Uterus (tissue), 4 donors: ENCODE data around the gene FBXW8. TPM values are rescaled to one million over a fixed set of nuclear protein-coding genes. Genes with fewer than 3 reads are reported as not detected.

Source experiments
- DNase-seq, 2 donors: peaks; one replicate each; pipeline ENCODE4 v3.0.0-alpha.2; 2019 to 2020
- H3K27ac ChIP-seq, 2 donors: fragments of 200-600 bp; sonication (generic); 1 replicate in 1 of 2; 2 replicates in 1 of 2; pipeline ENCODE4 v1.5.1; 2016 to 2018
- H3K27me3 ChIP-seq, 2 donors: fragments of 200-600 bp; sonication (generic); one replicate each; pipeline ENCODE4 v1.5.1; 2018 to 2019; ENCODE audit warnings: control low read depth in 1 of 2
- H3K36me3 ChIP-seq, 2 donors: fragments of 200-600 bp; sonication (generic); one replicate each; pipeline ENCODE4 v1.5.1; 2019; ENCODE audit warnings: control low read depth in 1 of 2
- H3K4me1 ChIP-seq, 2 donors: fragments of 200-600 bp; sonication (generic); one replicate each; pipeline ENCODE4 v1.5.1; 2018 to 2019; ENCODE audit warnings: control low read depth in 1 of 2
- H3K4me3 ChIP-seq, 2 donors: fragments of 200-600 bp; sonication (generic); 1 replicate in 1 of 2; 2 replicates in 1 of 2; pipeline ENCODE4 v1.5.1; 2018 to 2019; ENCODE audit warnings: mild to moderate bottlenecking in 1 of 2
- H3K9me3 ChIP-seq, 2 donors: fragments of 200-600 bp; sonication (generic); one replicate each; pipeline ENCODE4 v1.5.1; 2019; ENCODE audit warnings: control low read depth in 1 of 2
- CTCF ChIP-seq, 4 experiments: fragments of 200-600 bp in 2 of 4; fragments of 450-650 bp in 2 of 4; sonication (generic) in 2 of 4; IDR thresholded peaks; one replicate each; pipeline ENCODE4 v1.5.1; 2016 to 2019; ENCODE audit warnings: antibody characterized with exemption in 4 of 4, mild to moderate bottlenecking in 2 of 4, moderate library complexity in 1 of 4
- POLR2A ChIP-seq, 2 donors: fragments of 450-650 bp; IDR thresholded peaks; one replicate each; pipeline ENCODE4 v1.6.1; 2016; ENCODE audit warnings: antibody characterized with exemption in 2 of 2, mild to moderate bottlenecking in 1 of 2, moderate library complexity in 1 of 2
- intact Hi-C: fragments of 100-400 bp; cut with DNase I; formaldehyde crosslinking; loops from one replicate; pipeline ENCODE4 v1.15.1; 2023; ENCODE audit warnings: low total_unique reads
- total RNA-seq, 4 donors: library from RNA; depleted of rRNA in 3 of 4; stranded (reverse); fragments of >200 nt in 3 of 4; gene quantifications; one replicate each; pipeline versions ENCODE4 v1.1.0 to v1.2.4, GENCODE V29; 2014 to 2023
- donor health status: DM: yes; HTN: yes; CAD: no.

FBXW8 gene
- total RNA-seq, 4 donors from 2014 or later = 5.9 to 28.0 (median 15.3) TPM

- H3K36me3 ChIP-seq = no peaks in the 10 kb centered on the region
- intact Hi-C loops = no loop called here
- TF ChIP-seq POLR2A (IDR thresholded peaks at IDR 0.05) = no peak
- no peak for TF ChIP-seq CTCF (IDR thresholded peaks at IDR 0.05)
- no peak overlapping the region for H3K27ac ChIP-seq
- no peaks in the 10 kb centered on the region for H3K4me1 ChIP-seq
- no peaks in the 10 kb centered on the region for H3K27me3 ChIP-seq
- H3K4me3 ChIP-seq = no peak overlapping the region
- peaks cover 0 to 5% of the 10 kb centered on the region in 2 donors for H3K9me3 ChIP-seq
- no peak for DNase-seq
Observed at GRCh38 chr12:117014342-117014887, 103.7 kb downstream of the FBXW8 start.

GRCh38 chr12:117015811-117016210 lies 105.1 kb downstream of the FBXW8 start:
- intact Hi-C loops = no loop called here
- Histone ChIP-seq H3K4me1 (no peaks in the 10 kb centered on the region), H3K27me3 (no peaks in the 10 kb centered on the region)

GRCh38 chr12:117017807-117018206 lies 107.1 kb downstream of the FBXW8 start:
- H3K36me3 ChIP-seq = no peaks in the 10 kb centered on the region

More at GRCh38 chr12:117015811-117016210, 105.1 kb downstream of the FBXW8 start:
- H3K27ac ChIP-seq = no peak overlapping the region
- peaks cover 0 to 5% of the 10 kb centered on the region in 2 donors for H3K9me3 ChIP-seq
- no peak for DNase-seq
- no peaks in the 10 kb centered on the region for H3K36me3 ChIP-seq
- no peak for TF ChIP-seq CTCF (IDR thresholded peaks at IDR 0.05)
- TF ChIP-seq POLR2A (IDR thresholded peaks at IDR 0.05) = no peak
- H3K4me3 ChIP-seq = no peak overlapping the region

GRCh38 chr12:117018276-117018675 lies 107.5 kb downstream of the FBXW8 start:
- no peak for DNase-seq
- H3K4me3 ChIP-seq = no peak overlapping the region
- intact Hi-C loops = no loop called here
- no peaks in the 10 kb centered on the region for H3K27me3 ChIP-seq
- no peak overlapping the region for H3K27ac ChIP-seq
- TF ChIP-seq POLR2A (IDR thresholded peaks at IDR 0.05) (no peak), CTCF (IDR thresholded peaks at IDR 0.05) (no peak)
- H3K9me3 ChIP-seq = peaks cover 0 to 5% of the 10 kb centered on the region in 2 donors
- no peaks in the 10 kb centered on the region for H3K36me3 ChIP-seq
- no peaks in the 10 kb centered on the region for H3K4me1 ChIP-seq

More at GRCh38 chr12:117017807-117018206, 107.1 kb downstream of the FBXW8 start:
- Histone ChIP-seq H3K27ac (no peak overlapping the region), H3K9me3 (peaks cover 0 to 5% of the 10 kb centered on the region in 2 donors), H3K27me3 (no peaks in the 10 kb centered on the region), H3K4me1 (no peaks in the 10 kb centered on the region), H3K4me3 (no peak overlapping the region)
- intact Hi-C loops = no loop called here
- no peak for DNase-seq
- no peak for TF ChIP-seq POLR2A (IDR thresholded peaks at IDR 0.05)
- no peak for TF ChIP-seq CTCF (IDR thresholded peaks at IDR 0.05)

DNA sequence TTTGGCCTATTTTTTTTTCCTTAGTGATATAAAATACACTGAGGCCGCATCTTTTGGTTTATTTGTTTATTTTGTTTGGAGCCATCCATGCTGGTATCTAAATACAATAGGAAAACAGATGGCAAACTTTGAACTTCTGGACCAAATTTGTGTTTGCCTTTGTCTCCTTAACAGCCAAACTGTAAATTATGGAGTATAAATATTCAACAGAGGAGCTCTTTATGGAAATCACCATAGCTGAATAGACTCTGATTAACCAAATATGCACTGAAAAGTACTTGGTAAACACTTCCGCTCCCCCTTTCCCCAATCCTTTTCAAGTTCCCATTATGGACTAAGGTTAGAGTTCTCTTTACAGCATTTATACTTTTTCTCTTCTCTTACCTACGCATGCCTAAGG lies 107.9 kb downstream of the FBXW8 start:
- intact Hi-C loops = no loop called here
- Histone ChIP-seq H3K27me3 (no peaks in the 10 kb centered on the region), H3K27ac (no peak overlapping the region), H3K4me1 (no peaks in the 10 kb centered on the region), H3K36me3 (no peaks in the 10 kb centered on the region), H3K9me3 (peaks cover 0 to 5% of the 10 kb centered on the region in 2 donors), H3K4me3 (no peak overlapping the region)
- DNase-seq = no peak
- no peak for TF ChIP-seq CTCF (IDR thresholded peaks at IDR 0.05)
- no peak for TF ChIP-seq POLR2A (IDR thresholded peaks at IDR 0.05)
